Natural killer cell treated with Interleukin-12 subunit alpha and Interleukin-12 subunit beta and Interleukin-15 and Interleukin-18, amount 100 ng/mL, for 72 hours (primary cell): Measurements from ENCODE around the gene DRG1. TPM values are rescaled to one million over a fixed set of nuclear protein-coding genes. Genes with fewer than 3 reads are reported as not detected.
A peak's percentile ranks its signal among the peaks of the same experiment; 100 is the strongest.
"Not testable (repeated sequence)": the region's sequence is repeated elsewhere in the genome, so short reads cannot be mapped to it uniquely, and the experiment has no call there.

ENCODE experiments used
- ATAC-seq, 2 donors: fragments of 150-1000 bp; cut with Tn5 transposase in 1 of 2; sonication (Bioruptor Pico), chemical (Tn5 transposase) in 1 of 2; 2 replicates each; pipeline ENCODE4 v1.10.0; 2021
- DNase-seq: peaks from one replicate; pipeline ENCODE4 v3.0.0; 2022; ENCODE audit warnings: low spot score
- H3K27ac Mint-ChIP-seq, 2 donors: 1 replicate in 1 of 2; 2 replicates in 1 of 2; pipeline ENCODE4 v1.8.0; 2022; ENCODE audit warnings: mixed read lengths in 2 of 2, mild to moderate bottlenecking in 1 of 2, moderate library complexity in 1 of 2
- H3K27me3 Mint-ChIP-seq, 2 donors: 1 replicate in 1 of 2; 2 replicates in 1 of 2; pipeline ENCODE4 v1.8.0; 2022; ENCODE audit warnings: mixed read lengths in 2 of 2
- H3K36me3 Mint-ChIP-seq: one replicate; pipeline ENCODE4 v1.8.0; 2022; ENCODE audit warnings: mixed read lengths
- H3K4me1 Mint-ChIP-seq, 2 donors: 1 replicate in 1 of 2; 2 replicates in 1 of 2; pipeline ENCODE4 v1.8.0; 2022; ENCODE audit warnings: low read depth in 2 of 2, mixed read lengths in 2 of 2, mild to moderate bottlenecking in 1 of 2
- H3K4me3 Mint-ChIP-seq: one replicate; pipeline ENCODE4 v1.8.0; 2022; ENCODE audit warnings: mixed read lengths
- H3K9me3 Mint-ChIP-seq: 2 replicates; pipeline ENCODE4 v1.8.0; 2022; ENCODE audit warnings: mixed read lengths
- total RNA-seq, 2 donors: library from RNA; stranded (reverse); gene quantifications; one replicate each; pipeline ENCODE4 v1.2.3, GENCODE V29; 2022

DRG1 gene
- total RNA-seq, 2 donors from 2014 or later: 111 to 138 TPM

- peaks cover 9 to 11% of the 10 kb centered on the region in 2 donors for H3K4me1 Mint-ChIP-seq
- no peak overlapping the region for H3K27ac Mint-ChIP-seq
- no peak overlapping the region for H3K4me3 Mint-ChIP-seq
- peaks cover 21% of the 10 kb centered on the region for H3K36me3 Mint-ChIP-seq
- ATAC-seq: no peak
- no peaks in the 10 kb centered on the region for H3K9me3 Mint-ChIP-seq
- no peaks in the 10 kb centered on the region for H3K27me3 Mint-ChIP-seq
- no peak for DNase-seq
These were observed 49.0 kb downstream of the DRG1 start for GRCh38 chr22:31448382-31448781.

- no peaks in the 10 kb centered on the region for H3K9me3 Mint-ChIP-seq
- no peak overlapping the region for H3K4me3 Mint-ChIP-seq
- H3K36me3 Mint-ChIP-seq: peaks cover 21% of the 10 kb centered on the region
- no peaks in the 10 kb centered on the region for H3K27me3 Mint-ChIP-seq
- DNase-seq: no peak
- ATAC-seq: no peak
- peaks cover 9 to 11% of the 10 kb centered on the region in 2 donors for H3K4me1 Mint-ChIP-seq
- H3K27ac Mint-ChIP-seq: no peak overlapping the region
These were observed 50.1 kb downstream of the DRG1 start for GRCh38 chr22:31449506-31449905.

GRCh38 chr22:31451709-31452571 is 52.5 kb downstream of the DRG1 start:
- peaks cover 7 to 11% of the 10 kb centered on the region in 2 donors for H3K4me1 Mint-ChIP-seq
- H3K27me3 Mint-ChIP-seq: no peaks in the 10 kb centered on the region
- H3K27ac Mint-ChIP-seq: peak overlapping the region in 1 of 2 donors; percentile 45
- H3K9me3 Mint-ChIP-seq: no peaks in the 10 kb centered on the region
- DNase-seq (no peak), ATAC-seq (peak in 1 of 2 donors; percentile 73)
- no peak overlapping the region for H3K4me3 Mint-ChIP-seq
- peaks cover 11% of the 10 kb centered on the region for H3K36me3 Mint-ChIP-seq

GRCh38 chr22:31461699-31462098 is 62.3 kb downstream of the DRG1 start:
- DNase-seq (no peak), ATAC-seq (no peak)
- peaks cover 22% of the 10 kb centered on the region for H3K36me3 Mint-ChIP-seq
- no peaks in the 10 kb centered on the region for H3K9me3 Mint-ChIP-seq
- no peak overlapping the region for H3K27ac Mint-ChIP-seq
- peaks cover 0 to 16% of the 10 kb centered on the region in 2 donors for H3K4me1 Mint-ChIP-seq
- no peaks in the 10 kb centered on the region for H3K27me3 Mint-ChIP-seq
- H3K4me3 Mint-ChIP-seq: no peak overlapping the region

GRCh38 chr22:31465307-31465706 is 65.9 kb downstream of the DRG1 start:
- no peak for DNase-seq
- peaks cover 11% of the 10 kb centered on the region for H3K36me3 Mint-ChIP-seq
- H3K4me1 Mint-ChIP-seq: peaks cover 0 to 12% of the 10 kb centered on the region in 2 donors
- H3K27ac Mint-ChIP-seq: no peak overlapping the region
- no peak for ATAC-seq
- H3K4me3 Mint-ChIP-seq: no peak overlapping the region
- H3K9me3 Mint-ChIP-seq: no peaks in the 10 kb centered on the region
- H3K27me3 Mint-ChIP-seq: no peaks in the 10 kb centered on the region

GRCh38 chr22:31474743-31475142 is 75.3 kb downstream of the DRG1 start:
- H3K9me3 Mint-ChIP-seq: no peaks in the 10 kb centered on the region
- peaks cover 8% of the 10 kb centered on the region for H3K36me3 Mint-ChIP-seq
- H3K4me3 Mint-ChIP-seq: no peak overlapping the region
- peaks cover 22 to 28% of the 10 kb centered on the region in 2 donors for H3K4me1 Mint-ChIP-seq
- no peaks in the 10 kb centered on the region for H3K27me3 Mint-ChIP-seq
- H3K27ac Mint-ChIP-seq: peak overlapping the region in 1 of 2 donors; percentile 76
- no peak for DNase-seq
- no peak for ATAC-seq

- peaks cover 8% of the 10 kb centered on the region for H3K36me3 Mint-ChIP-seq
- DNase-seq: no peak
These were observed 76.4 kb downstream of the DRG1 start for GRCh38 chr22:31475800-31476199.

GRCh38 chr22:31477329-31477728 is 77.9 kb downstream of the DRG1 start:
- Mint-ChIP-seq H3K27me3 (no peaks in the 10 kb centered on the region), H3K36me3 (peaks cover 17% of the 10 kb centered on the region), H3K9me3 (no peaks in the 10 kb centered on the region), H3K4me3 (peak overlapping the region; percentile 32), H3K4me1 (peaks cover 25 to 28% of the 10 kb centered on the region in 2 donors), H3K27ac (peak overlapping the region; percentile 19 to 42)
- DNase-seq (no peak), ATAC-seq (no peak)

More at GRCh38 chr22:31475800-31476199, 76.4 kb downstream of the DRG1 start:
- H3K4me3 Mint-ChIP-seq: peak overlapping the region; percentile 25
- H3K9me3 Mint-ChIP-seq: no peaks in the 10 kb centered on the region
- H3K27ac Mint-ChIP-seq: peak overlapping the region in 1 of 2 donors; percentile 21
- H3K27me3 Mint-ChIP-seq: no peaks in the 10 kb centered on the region
- ATAC-seq: peak in 1 of 2 donors; percentile 70
- peaks cover 22 to 28% of the 10 kb centered on the region in 2 donors for H3K4me1 Mint-ChIP-seq

- Mint-ChIP-seq H3K4me3 (no peak overlapping the region), H3K9me3 (no peaks in the 10 kb centered on the region), H3K27ac (no peak overlapping the region), H3K27me3 (no peaks in the 10 kb centered on the region), H3K36me3 (peaks cover 34% of the 10 kb centered on the region), H3K4me1 (peaks cover 29 to 30% of the 10 kb centered on the region in 2 donors)
- ATAC-seq (no peak), DNase-seq (no peak)
These were observed 81.7 kb downstream of the DRG1 start for GRCh38 chr22:31481129-31481528.

GRCh38 chr22:31482470-31482869 is 83.1 kb downstream of the DRG1 start:
- not testable (repeated sequence) for ATAC-seq, H3K4me3 Mint-ChIP-seq, H3K27ac Mint-ChIP-seq, H3K9me3 Mint-ChIP-seq, H3K27me3 Mint-ChIP-seq, DNase-seq
- Mint-ChIP-seq H3K4me1 (peaks cover 30 to 33% of the 10 kb centered on the region in 2 donors), H3K36me3 (peaks cover 37% of the 10 kb centered on the region)

Other genes starting within 250 kb of the DRG1 start
- gene RNF185, start 239.4 kb upstream of the DRG1 start, total RNA-seq: 10 to 100 TPM; 22.1 to 31.2 TPM
- gene LIMK2, start 187.3 kb upstream of the DRG1 start, total RNA-seq: 100 to 1,000 TPM; 390 to 657 TPM
- 1 to 10 TPM in 1 of 2 donors, under 1 TPM in 1; 0.74 to 1.0 TPM for gene PIK3IP1, start 107.1 kb upstream of the DRG1 start, total RNA-seq
- 10 to 100 TPM; 13.9 to 34.1 TPM for gene PATZ1, start 53.3 kb upstream of the DRG1 start, total RNA-seq
- gene EIF4ENIF1, start 90.2 kb downstream of the DRG1 start, total RNA-seq: 100 to 1,000 TPM in 1 of 2 donors, 10 to 100 TPM in 1; 83.4 to 107 TPM
- 100 to 1,000 TPM; 213 to 332 TPM for gene SFI1, start 96.9 kb downstream of the DRG1 start, total RNA-seq